UCSD-AML1 (cell line): ENCODE results near the gene IL1RL1.
"Not testable (repeated sequence)": the region's sequence is repeated elsewhere in the genome, so short reads cannot be mapped to it uniquely, and the experiment has no call there.

Experiments
- DNase-seq: peaks from one replicate; lab custom pipeline; 2025; ENCODE audit not compliant: unreplicated experiment; lab: John Stamatoyannopoulos, UW

Gene IL1RL1

GRCh38 chr2:102291319-102292075 lies 19.9 kb upstream of the IL1RL1 start:
- no peak for DNase-seq

- DNase-seq, result no peak
These were observed 16.4 kb upstream of the IL1RL1 start for GRCh38 chr2:102294802-102295489.

- DNase-seq, result no peak
These were observed 15.8 kb upstream of the IL1RL1 start for GRCh38 chr2:102295566-102295965.

- no peak for DNase-seq
These were observed 14.9 kb upstream of the IL1RL1 start for GRCh38 chr2:102296449-102296848.

- DNase-seq, result no peak
These were observed 13.5 kb upstream of the IL1RL1 start for GRCh38 chr2:102297891-102298290.

GRCh38 chr2:102301867-102302362 lies 9.4 kb upstream of the IL1RL1 start:
- peak; percentile 38 for DNase-seq

GRCh38 chr2:102302458-102302857 lies 8.9 kb upstream of the IL1RL1 start:
- no peak for DNase-seq

- no peak for DNase-seq
These were observed 7.8 kb upstream of the IL1RL1 start for GRCh38 chr2:102303589-102303988.

GRCh38 chr2:102304268-102304667 lies 7.1 kb upstream of the IL1RL1 start:
- no peak for DNase-seq

GRCh38 chr2:102304711-102305611 lies 6.4 kb upstream of the IL1RL1 start:
- DNase-seq, result no peak

- DNase-seq, result no peak
These were observed 5.2 kb upstream of the IL1RL1 start for GRCh38 chr2:102306125-102306524.

GRCh38 chr2:102313025-102313424 lies 1.7 kb downstream of the IL1RL1 start:
- no peak for DNase-seq

- DNase-seq, result no peak
These were observed 2.1 kb downstream of the IL1RL1 start for GRCh38 chr2:102313471-102313870.

- DNase-seq, result no peak
These were observed 2.6 kb downstream of the IL1RL1 start for GRCh38 chr2:102313950-102314349.

GRCh38 chr2:102315921-102316320 lies 4.6 kb downstream of the IL1RL1 start:
- DNase-seq, result no peak

- no peak for DNase-seq
These were observed 6.4 kb downstream of the IL1RL1 start for GRCh38 chr2:102317715-102318114.

GRCh38 chr2:102318437-102318836 lies 7.1 kb downstream of the IL1RL1 start:
- DNase-seq, result no peak

- no peak for DNase-seq
These were observed 10.8 kb downstream of the IL1RL1 start for GRCh38 chr2:102321941-102322719.

- DNase-seq, result not testable (repeated sequence)
These were observed 13.6 kb downstream of the IL1RL1 start for GRCh38 chr2:102324914-102325313.

GRCh38 chr2:102331311-102331980 lies 20.1 kb downstream of the IL1RL1 start:
- DNase-seq, result no peak
